IMR-90 (cell line): ENCODE results near the gene NRXN2. TPM values are rescaled to one million over a fixed set of nuclear protein-coding genes. Genes with fewer than 3 reads are reported as not detected.

Experiments used
- ATAC-seq: fragments of 200-7000 bp; cut with Tn5 transposase; 2 replicates; pipeline ENCODE4 v1.9.1; 2020; ENCODE audit warnings: low read depth, mild to moderate bottlenecking, moderate library complexity
- BruUV-seq: library from RNA; stranded (reverse); fragments of 400-500 nt; replicated peaks from 2 replicates; lab custom pipeline; 2021; lab: Mats Ljungman, UMichigan
- CTCF ChIA-PET: fragments of 300-600 bp; formaldehyde crosslinking; extraction: SDS; loops from one replicate; lab custom pipeline; 2021; ENCODE audit warnings: antibody characterized with exemption; lab: Yijun Ruan, JAX
- POLR2A ChIA-PET: fragments of 300-600 bp; sonication (Branson Sonifier 250); formaldehyde crosslinking; loops from one replicate; lab custom pipeline; 2022; ENCODE audit warnings: antibody characterized with exemption; ENCODE audit not compliant: unreplicated experiment; lab: Charles Lee
- DNase-seq: peaks from one replicate; pipeline ENCODE4 v3.0.0; 2013
- H2AFZ ChIP-seq: replicated peaks from 2 replicates; pipeline ENCODE3; 2013; ENCODE audit warnings: low read length, mild to moderate bottlenecking; ENCODE audit not compliant: poor library complexity
- H2AK5ac ChIP-seq: 2 replicates; pipeline ENCODE4 v1.6.1; 2013; ENCODE audit warnings: low read depth, low read length, inconsistent platforms
- H2AK9ac ChIP-seq: replicated peaks from 2 replicates; pipeline ENCODE3; 2013; ENCODE audit warnings: mild to moderate bottlenecking, low read depth, low read length, moderate library complexity; ENCODE audit not compliant: poor library complexity
- H2BK120ac ChIP-seq: 2 replicates; pipeline ENCODE4 v1.6.1; 2013; ENCODE audit warnings: low read depth, low read length, inconsistent platforms
- H2BK15ac ChIP-seq: 3 replicates; pipeline ENCODE4 v1.6.1; 2013; ENCODE audit warnings: low read depth, low read length, inconsistent platforms
- H2BK20ac ChIP-seq: 2 replicates; pipeline ENCODE4 v1.6.1; 2013; ENCODE audit warnings: low read depth, mild to moderate bottlenecking, inconsistent platforms, low read length, moderate library complexity
- H2BK5ac ChIP-seq: 2 replicates; pipeline ENCODE4 v1.6.1; 2013; ENCODE audit warnings: mild to moderate bottlenecking, low read depth, low read length, inconsistent platforms; ENCODE audit not compliant: poor library complexity, severe bottlenecking
- H3K14ac ChIP-seq: replicated peaks from 2 replicates; pipeline ENCODE4 v1.6.1; 2013; ENCODE audit warnings: low read depth, low read length, inconsistent platforms
- H3K18ac ChIP-seq: 2 replicates; pipeline ENCODE4 v1.6.1; 2013; ENCODE audit warnings: low read depth, low read length, control low read depth
- H3K23ac ChIP-seq: 2 replicates; pipeline ENCODE4 v1.6.1; 2013; ENCODE audit warnings: low read depth, low read length, inconsistent platforms
- H3K27ac ChIP-seq: 2 replicates; pipeline ENCODE4 v1.5.1; 2013; ENCODE audit warnings: mild to moderate bottlenecking, control low read depth, low read length; ENCODE audit not compliant: insufficient read depth
- H3K27me3 ChIP-seq: 2 replicates; pipeline ENCODE4 v1.6.1; 2013; ENCODE audit warnings: low read length; ENCODE audit not compliant: control insufficient read depth, insufficient read depth
- H3K36me3 ChIP-seq: 2 replicates; pipeline ENCODE4 v1.6.1; 2013; ENCODE audit warnings: low read length, mixed read lengths; ENCODE audit not compliant: control insufficient read depth, insufficient read depth
- H3K4ac ChIP-seq: 2 replicates; pipeline ENCODE4 v1.6.1; 2013; ENCODE audit warnings: low read depth, low read length, inconsistent platforms
- H3K4me1 ChIP-seq: 2 replicates; pipeline ENCODE4 v1.6.1; 2013; ENCODE audit warnings: low read length, mixed read lengths; ENCODE audit not compliant: control insufficient read depth, insufficient read depth
- H3K4me2 ChIP-seq: 2 replicates; pipeline ENCODE4 v1.6.1; 2013; ENCODE audit warnings: low read depth, mild to moderate bottlenecking, control low read depth, low read length, moderate library complexity
- H3K4me3 ChIP-seq: 2 replicates; pipeline ENCODE4 v1.5.1; 2013; ENCODE audit warnings: low read depth, mild to moderate bottlenecking, control low read depth, low read length, moderate library complexity; ENCODE audit not compliant: insufficient read depth
- H3K56ac ChIP-seq: 2 replicates; pipeline ENCODE4 v1.6.1; 2013; ENCODE audit warnings: low read length, inconsistent platforms; ENCODE audit not compliant: insufficient read depth; ENCODE audit errors: extremely low read depth
- H3K79me1 ChIP-seq, 2 experiments: 2 replicates each; pipeline ENCODE4 v1.6.1; 2013; ENCODE audit warnings: low read length in 2 of 2, inconsistent platforms in 1 of 2, low read depth in 1 of 2
- H3K9ac ChIP-seq: 2 replicates; pipeline ENCODE4 v1.6.1; 2013; ENCODE audit warnings: low read depth, low read length, control low read depth
- H3K9me1 ChIP-seq: 2 replicates; pipeline ENCODE4 v1.6.1; 2013; ENCODE audit warnings: low read length, inconsistent platforms; ENCODE audit not compliant: insufficient read depth
- H3K9me3 ChIP-seq: 2 replicates; pipeline ENCODE4 v1.6.1; 2013; ENCODE audit warnings: low read length; ENCODE audit not compliant: control insufficient read depth, insufficient read depth
- H4K20me1 ChIP-seq: 2 replicates; pipeline ENCODE4 v1.6.1; 2013; ENCODE audit warnings: low read length, inconsistent platforms; ENCODE audit not compliant: insufficient read depth
- H4K5ac ChIP-seq: 2 replicates; pipeline ENCODE4 v1.6.1; 2013; ENCODE audit warnings: mild to moderate bottlenecking, low read depth, low read length, control low read depth
- H4K8ac ChIP-seq, 2 experiments: 2 replicates each; pipeline ENCODE4 v1.6.1; 2013; ENCODE audit warnings: low read depth in 2 of 2, low read length in 2 of 2, control low read depth in 1 of 2, inconsistent platforms in 1 of 2
- H4K91ac ChIP-seq: 2 replicates; pipeline ENCODE4 v1.6.1; 2013; ENCODE audit warnings: low read depth, low read length, inconsistent platforms; ENCODE audit not compliant: insufficient read depth
- BHLHE40 ChIP-seq: fragments of 150-350 bp; IDR thresholded peaks from 2 replicates; pipeline ENCODE4 v1.6.1; 2016; ENCODE audit warnings: mild to moderate bottlenecking, low read depth, low read length
- CEBPB ChIP-seq: IDR thresholded peaks from 2 replicates; pipeline ENCODE4 v1.6.1; 2012; ENCODE audit warnings: low read depth, low read length, improper control_type of control experiment
- CHD1 ChIP-seq: IDR thresholded peaks from 2 replicates; pipeline ENCODE4 v1.6.1; 2012; ENCODE audit warnings: low read depth, low read length, improper control_type of control experiment
- MAFK ChIP-seq: IDR thresholded peaks from 2 replicates; pipeline ENCODE4 v1.6.1; 2012; ENCODE audit warnings: low read depth, low read length, improper control_type of control experiment
- MAZ ChIP-seq: IDR thresholded peaks from 2 replicates; pipeline ENCODE4 v1.6.1; 2012; ENCODE audit warnings: low read depth, mild to moderate bottlenecking, low read length, improper control_type of control experiment, moderate library complexity, borderline replicate concordance
- MXI1 ChIP-seq: IDR thresholded peaks from 2 replicates; pipeline ENCODE4 v1.6.1; 2012; ENCODE audit warnings: low read depth, mild to moderate bottlenecking, low read length, moderate library complexity, borderline replicate concordance
- POLR2A ChIP-seq: IDR thresholded peaks from 2 replicates; pipeline ENCODE4 v1.6.1; 2012; ENCODE audit warnings: mild to moderate bottlenecking, low read depth, low read length
- RAD21 ChIP-seq: IDR thresholded peaks from 2 replicates; pipeline ENCODE4 v1.6.1; 2012; ENCODE audit warnings: low read length, improper control_type of control experiment
- RFX5 ChIP-seq: IDR thresholded peaks from 2 replicates; pipeline ENCODE4 v1.8.0; 2012; ENCODE audit warnings: low read depth, mild to moderate bottlenecking, low read length, moderate library complexity
- SMC3 ChIP-seq: fragments of 150-350 bp; IDR thresholded peaks from 2 replicates; pipeline ENCODE4 v1.6.1; 2016; ENCODE audit warnings: low read depth, mild to moderate bottlenecking, antibody characterized with exemption, low read length, moderate library complexity
- WGBS, 2 experiments: methylation state at CpG; one replicate each; pipeline versions ENCODE4 v1.1.5 to v1.1.7; 2013; ENCODE audit warnings: missing lambda C conversion rate in 2 of 2; ENCODE audit not compliant: insufficient read length in 1 of 2; ENCODE audit errors: extremely low coverage in 2 of 2; 5-methylcytosine and 5-hydroxymethylcytosine counted together
- dilution Hi-C: fragments of 300-500 bp; cut with HindIII; formaldehyde crosslinking; loops from one replicate; pipeline ENCODE4 v1.14.3; 2018; ENCODE audit warnings: low sequenced_read_pairs; ENCODE audit not compliant: unreplicated experiment
- in situ Hi-C: fragments of 300-500 bp; cut with MboI; formaldehyde crosslinking; loops from 3 replicates; pipeline ENCODE4 v1.14.3; 2019; ENCODE audit warnings: low sequenced_read_pairs, inconsistent platforms, mixed read lengths
- intact Hi-C: fragments of 100-400 bp; cut with micrococcal nuclease; formaldehyde crosslinking; loops from 2 replicates; pipeline ENCODE4 v1.10.0; 2022
- polyA plus RNA-seq, 3 experiments: library from polyadenylated mRNA; depleted of rRNA; stranded (reverse); fragments of >200 nt; gene quantifications; 2 replicates each; pipeline ENCODE4 v1.2.3, GENCODE V29; 2012; ENCODE audit warnings: low replicate concordance in 1 of 3
- total RNA-seq: library from RNA; depleted of rRNA; stranded (reverse); fragments of >200 nt; gene quantifications from 2 replicates; pipeline ENCODE4 v1.2.3, GENCODE V29; 2012
- TF ChIP-seq, protein P1 (sequence below): fragments of 150-350 bp; IDR thresholded peaks from 2 replicates; pipeline ENCODE4 v1.6.1; 2017; ENCODE audit warnings: mild to moderate bottlenecking, antibody characterized with exemption, low read length, low read depth

Gene NRXN2
- total and polyA plus RNA-seq, 2 of the 4 experiments (the other 2 are of a cell fraction), result 0.18 to 0.22 TPM

DNA sequence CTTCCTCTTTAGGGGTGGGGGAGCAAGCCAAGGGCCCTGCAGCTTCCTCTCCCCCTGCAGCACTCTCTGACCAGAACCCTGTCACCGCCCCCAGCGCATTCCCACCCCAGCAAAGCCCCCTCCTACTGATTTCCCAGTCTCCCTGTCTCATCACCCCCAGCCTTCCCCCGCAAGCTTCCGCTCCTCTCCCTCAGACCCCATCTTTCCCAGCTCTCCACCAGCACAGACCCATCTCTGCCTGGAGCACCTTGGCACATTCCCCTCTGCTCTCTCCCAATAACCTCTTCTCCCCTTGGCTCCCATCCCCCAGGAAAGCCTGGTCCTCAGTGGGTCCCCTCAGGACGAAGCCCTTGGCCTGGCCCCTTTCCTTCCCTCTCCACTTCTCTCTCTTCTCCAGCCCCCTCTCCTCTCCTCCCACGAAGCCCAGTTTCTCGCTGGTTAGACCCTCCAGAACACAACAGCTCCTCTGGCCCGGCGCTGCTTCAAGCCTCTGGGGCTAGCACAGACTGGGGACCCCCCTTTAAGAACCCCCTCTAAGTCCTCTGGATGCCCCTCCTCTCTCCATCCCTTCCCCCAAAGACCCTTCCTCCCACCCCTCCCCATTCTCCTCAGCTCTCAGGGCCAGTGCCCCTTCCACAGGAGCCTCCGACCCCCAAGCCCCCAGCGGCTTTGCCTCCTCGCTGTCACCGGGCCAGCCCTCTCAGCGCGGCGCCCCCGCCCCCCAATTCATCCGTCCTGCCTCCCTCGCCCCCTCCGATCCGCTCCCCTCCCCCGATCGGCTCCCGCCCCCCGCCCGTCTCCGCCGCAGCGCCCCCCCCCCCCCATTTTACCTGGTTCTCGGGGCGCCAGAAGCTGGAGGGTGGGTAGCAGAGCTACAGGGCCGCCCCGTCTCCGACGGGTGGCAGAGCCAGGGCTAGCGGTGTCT, 594 bp downstream of the NRXN2 start:
- ChIA-PET POLR2A (no interaction called here), CTCF (interaction anchor here (0.5 kb wide), 1 partner anchor 17 kb away, joined by 3 read pairs; no protein-coding TSS in a partner anchor)
- Histone ChIP-seq H2BK15ac (no peak overlapping the region), H3K4me3 (no peak overlapping the region), H4K5ac (no peak overlapping the region), H2BK20ac (no peak overlapping the region), H2BK5ac (no peak overlapping the region), H3K27me3 (peaks cover 73% of the 10 kb centered on the region), H3K9ac (no peak overlapping the region), H3K4me1 (no peaks in the 10 kb centered on the region), H3K4me2 (no peak overlapping the region), H2BK120ac (no peak overlapping the region), H3K9me3 (no peaks in the 10 kb centered on the region), H3K23ac (no peak overlapping the region), H3K14ac (no peak overlapping the region), H3K36me3 (no peaks in the 10 kb centered on the region), H2AFZ (no peak overlapping the region), H3K79me1 (no peaks in the 10 kb centered on the region), H3K56ac (no peak overlapping the region), H3K9me1 (no peaks in the 10 kb centered on the region), H4K20me1 (no peaks in the 10 kb centered on the region), H2AK9ac (no peak overlapping the region), H4K91ac (no peak overlapping the region), H4K8ac (no peak overlapping the region), H3K27ac (no peak overlapping the region), H3K18ac (no peak overlapping the region), H3K4ac (no peak overlapping the region), H2AK5ac (no peak overlapping the region)
- DNase-seq, result no peak
- in situ Hi-C loops, result no loop called here
- 16% methylated on average over 5 of the region's 36 CpGs; no CpG with 5 or more reads in 1 of the 2 experiments for WGBS, 2 experiments
- intact Hi-C loops, result loop anchor here (1.0 kb wide), 1 partner anchor 34 kb away; no protein-coding TSS in a partner anchor
- dilution Hi-C loops, result no loop called here
- BruUV-seq, result no TSS peak
- no peak for ATAC-seq
- no peak for TF ChIP-seq SMC3
- TF ChIP-seq POLR2A, result no peak
- no peak for TF ChIP-seq BHLHE40
- TF ChIP-seq RAD21, result no peak
- TF ChIP-seq MAZ, result no peak
- TF ChIP-seq, protein P1, sequence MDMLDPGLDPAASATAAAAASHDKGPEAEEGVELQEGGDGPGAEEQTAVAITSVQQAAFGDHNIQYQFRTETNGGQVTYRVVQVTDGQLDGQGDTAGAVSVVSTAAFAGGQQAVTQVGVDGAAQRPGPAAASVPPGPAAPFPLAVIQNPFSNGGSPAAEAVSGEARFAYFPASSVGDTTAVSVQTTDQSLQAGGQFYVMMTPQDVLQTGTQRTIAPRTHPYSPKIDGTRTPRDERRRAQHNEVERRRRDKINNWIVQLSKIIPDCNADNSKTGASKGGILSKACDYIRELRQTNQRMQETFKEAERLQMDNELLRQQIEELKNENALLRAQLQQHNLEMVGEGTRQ, result no peak
- no peak for TF ChIP-seq MAFK
- TF ChIP-seq CHD1, result no peak
- TF ChIP-seq MXI1, result no peak
- TF ChIP-seq CEBPB, result no peak
- no peak for TF ChIP-seq RFX5
